Endothelial cell of hepatic sinusoid (primary cell): ENCODE results near the gene ADORA3.

Experiments used
- in situ Hi-C: cut with HindIII; loops from 2 replicates; pipeline ENCODE4 v1.10.0; 2017; ENCODE audit warnings: low sequenced_read_pairs

Gene ADORA3

DNA sequence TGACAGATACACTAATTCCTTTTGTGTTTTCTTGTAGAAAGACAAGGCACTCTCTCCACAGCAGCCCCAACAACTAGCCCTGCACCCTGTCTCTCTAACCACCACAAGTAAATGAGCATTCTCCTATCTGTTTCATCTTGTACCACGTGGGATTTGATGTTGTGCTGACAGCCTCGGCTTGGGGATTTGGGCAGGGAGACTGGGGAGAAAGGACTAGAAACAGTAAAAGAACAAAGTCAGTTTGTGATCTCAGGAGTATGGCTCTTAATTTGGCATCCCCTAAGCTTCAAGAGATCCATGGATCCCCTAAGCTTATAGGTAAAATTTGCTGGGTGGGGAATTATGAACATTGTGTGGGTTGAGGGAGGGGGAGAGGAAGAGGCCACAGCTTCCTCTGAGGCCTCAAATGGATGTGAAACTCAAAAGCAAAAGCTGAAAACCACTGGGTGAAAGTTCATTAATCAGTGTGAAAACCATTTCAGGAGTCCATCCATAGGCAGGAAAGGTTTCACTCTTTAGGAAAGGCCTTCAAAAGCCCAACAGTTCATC is 26.6 kb downstream of the ADORA3 start:
- in situ Hi-C loops: loop anchor here (25.0 kb wide), 1 partner anchor 235 kb away; no protein-coding TSS in a partner anchor

DNA sequence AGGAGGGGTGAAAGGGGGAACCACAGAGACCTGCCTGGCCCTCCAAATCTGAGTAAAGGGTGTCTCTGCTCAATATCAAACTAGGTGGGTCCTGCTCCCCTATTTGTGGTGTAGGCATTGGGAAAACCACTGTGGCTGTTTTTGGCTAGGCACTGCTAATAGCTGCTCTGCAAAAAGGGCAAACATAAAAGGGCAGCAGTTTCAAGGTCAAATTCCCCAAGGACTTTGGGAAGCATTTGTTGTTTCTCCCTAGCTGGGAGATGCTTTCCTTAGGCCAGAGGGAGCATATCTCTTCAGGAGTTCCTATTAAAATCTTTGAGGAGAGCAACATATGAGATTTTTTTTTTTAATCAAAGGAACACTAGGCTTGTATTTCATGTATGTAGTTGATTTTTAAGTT is 27.2 kb downstream of the ADORA3 start:
- in situ Hi-C loops: loop anchor here (25.0 kb wide), 1 partner anchor 236 kb away; no protein-coding TSS in a partner anchor

GRCh38 chr1:111475701-111476100 is 27.7 kb downstream of the ADORA3 start:
- in situ Hi-C loops: loop anchor here (25.0 kb wide), 1 partner anchor 237 kb away; no protein-coding TSS in a partner anchor

GRCh38 chr1:111474521-111474920 is 28.9 kb downstream of the ADORA3 start:
- in situ Hi-C loops: no loop called here

- in situ Hi-C loops: no loop called here
Observed at GRCh38 chr1:111474106-111474505, 29.3 kb downstream of the ADORA3 start.

GRCh38 chr1:111471538-111471937 is 31.9 kb downstream of the ADORA3 start:
- in situ Hi-C loops: no loop called here

- in situ Hi-C loops: no loop called here
Observed at GRCh38 chr1:111471012-111471411, 32.4 kb downstream of the ADORA3 start.

DNA sequence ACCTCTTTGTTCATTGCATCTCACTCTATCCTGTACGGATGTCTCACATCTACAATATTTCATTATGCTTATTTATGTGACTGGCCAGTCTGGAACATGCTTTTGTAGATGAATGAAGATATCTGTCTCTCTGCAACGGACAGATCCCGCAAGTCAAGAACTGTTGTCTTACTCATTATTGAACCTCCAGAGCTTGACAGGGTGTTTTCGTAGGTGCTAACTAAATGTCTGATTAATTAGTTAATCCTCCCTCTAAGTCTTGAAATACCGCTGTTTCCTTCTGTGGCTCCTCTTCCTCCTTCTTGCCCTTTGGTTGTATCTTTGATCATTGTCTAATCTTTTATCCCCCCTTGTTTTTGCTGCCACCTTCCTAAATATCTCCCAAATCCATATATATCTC is 32.8 kb downstream of the ADORA3 start:
- in situ Hi-C loops: no loop called here

- in situ Hi-C loops: no loop called here
Observed at GRCh38 chr1:111469539-111469938, 33.9 kb downstream of the ADORA3 start.

DNA sequence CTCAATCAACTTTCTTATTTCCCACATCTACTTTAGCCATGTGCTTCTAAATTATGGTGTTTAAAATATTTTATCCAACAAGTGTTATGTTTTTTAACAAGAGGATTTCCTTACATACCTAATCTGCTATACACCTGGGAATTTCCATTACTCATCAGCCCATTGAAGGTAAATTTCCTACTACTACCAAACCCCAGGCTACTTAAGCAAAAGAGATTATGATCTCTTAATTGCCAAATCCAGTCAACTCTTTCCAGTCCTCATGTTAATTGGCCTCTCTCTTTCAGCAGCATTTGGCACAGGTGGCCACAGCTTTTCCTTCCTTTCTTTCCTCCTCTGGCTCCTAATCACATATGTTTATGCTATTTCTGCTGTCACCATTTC is 34.7 kb downstream of the ADORA3 start:
- in situ Hi-C loops: no loop called here

- in situ Hi-C loops: no loop called here
Observed at GRCh38 chr1:111467865-111468716, 35.3 kb downstream of the ADORA3 start.

DNA sequence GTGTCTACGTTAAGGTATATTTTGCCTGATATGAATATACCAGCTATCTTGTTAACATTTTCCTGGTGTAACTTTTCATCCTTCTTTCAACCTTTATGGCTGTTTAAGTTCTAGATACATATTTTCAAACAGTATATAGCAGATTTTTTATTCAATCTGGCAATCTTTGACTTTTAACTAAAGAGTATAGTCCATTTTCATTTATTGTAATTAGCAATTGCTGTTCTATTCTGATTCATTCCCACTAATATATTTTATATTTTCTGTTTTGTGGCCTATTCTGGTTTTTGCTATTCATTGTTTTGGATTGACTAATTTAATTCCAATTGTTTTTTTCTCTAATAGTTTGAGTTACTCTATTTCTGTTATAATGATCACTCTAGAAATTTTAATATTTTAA is 37.0 kb downstream of the ADORA3 start:
- in situ Hi-C loops: no loop called here

GRCh38 chr1:111465754-111466153 is 37.7 kb downstream of the ADORA3 start:
- in situ Hi-C loops: no loop called here

DNA sequence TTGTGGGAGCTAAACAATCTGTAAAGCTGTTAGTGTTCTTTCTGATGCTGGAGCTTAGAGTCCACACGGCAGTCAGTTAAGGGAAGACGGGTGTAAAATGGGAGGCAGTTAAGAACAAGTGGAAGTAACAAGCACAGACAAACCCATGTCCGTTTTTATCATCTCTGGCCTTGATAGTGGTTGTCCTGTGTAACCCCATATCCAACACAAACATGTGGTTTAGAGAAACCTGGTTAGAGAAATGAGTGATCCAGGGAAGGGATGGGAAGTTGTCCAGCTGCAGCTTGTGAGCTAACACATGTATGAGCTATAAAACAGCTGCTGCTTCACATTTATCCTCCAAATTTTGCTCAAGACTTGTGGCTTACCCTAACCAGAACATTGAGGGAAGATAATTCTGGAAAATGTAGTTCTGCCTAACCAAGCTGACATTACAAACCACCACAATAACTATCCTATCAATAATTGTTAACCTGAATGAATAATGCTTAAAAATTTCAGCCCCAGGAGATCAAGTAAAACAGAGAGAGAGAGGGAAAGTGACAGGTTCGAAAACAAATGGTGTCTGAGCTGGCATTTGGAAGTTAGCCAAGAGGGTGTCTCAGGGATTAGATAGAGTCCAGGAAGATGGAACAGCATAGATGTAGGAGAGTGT is 40.3 kb downstream of the ADORA3 start:
- in situ Hi-C loops: no loop called here

DNA sequence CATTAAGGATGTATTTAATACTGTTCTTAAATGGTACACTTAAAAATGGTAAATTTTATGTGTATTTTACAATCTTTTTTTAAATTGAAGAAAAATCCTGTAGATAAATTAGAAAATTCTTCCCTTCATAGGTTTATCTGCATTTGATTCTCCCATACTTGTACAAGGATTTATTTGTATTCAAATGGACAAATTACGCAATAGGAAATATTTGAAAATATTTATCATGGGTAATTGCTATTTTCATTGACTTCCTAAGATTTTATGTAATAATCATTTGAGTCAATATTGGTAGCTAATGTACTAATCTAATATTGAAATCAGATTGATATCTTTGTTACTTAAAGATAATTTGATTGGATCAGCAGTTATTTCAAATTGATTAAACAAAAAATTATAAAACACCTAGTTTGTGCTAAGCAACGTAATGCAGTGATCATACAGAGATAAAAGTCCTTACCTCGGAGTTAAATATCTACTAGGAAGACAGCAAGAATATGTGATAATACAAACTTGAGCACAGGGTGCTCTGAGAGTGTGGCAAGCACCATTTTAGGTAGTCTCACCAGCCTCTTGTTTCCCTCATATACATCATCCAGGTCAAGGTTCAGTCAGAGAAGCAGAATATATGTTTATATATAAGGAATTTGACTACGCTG is 40.9 kb downstream of the ADORA3 start:
- in situ Hi-C loops: no loop called here

GRCh38 chr1:111461765-111462164 is 41.7 kb downstream of the ADORA3 start:
- in situ Hi-C loops: no loop called here

- in situ Hi-C loops: no loop called here
Observed at GRCh38 chr1:111455642-111456031, 47.8 kb downstream of the ADORA3 start.

DNA sequence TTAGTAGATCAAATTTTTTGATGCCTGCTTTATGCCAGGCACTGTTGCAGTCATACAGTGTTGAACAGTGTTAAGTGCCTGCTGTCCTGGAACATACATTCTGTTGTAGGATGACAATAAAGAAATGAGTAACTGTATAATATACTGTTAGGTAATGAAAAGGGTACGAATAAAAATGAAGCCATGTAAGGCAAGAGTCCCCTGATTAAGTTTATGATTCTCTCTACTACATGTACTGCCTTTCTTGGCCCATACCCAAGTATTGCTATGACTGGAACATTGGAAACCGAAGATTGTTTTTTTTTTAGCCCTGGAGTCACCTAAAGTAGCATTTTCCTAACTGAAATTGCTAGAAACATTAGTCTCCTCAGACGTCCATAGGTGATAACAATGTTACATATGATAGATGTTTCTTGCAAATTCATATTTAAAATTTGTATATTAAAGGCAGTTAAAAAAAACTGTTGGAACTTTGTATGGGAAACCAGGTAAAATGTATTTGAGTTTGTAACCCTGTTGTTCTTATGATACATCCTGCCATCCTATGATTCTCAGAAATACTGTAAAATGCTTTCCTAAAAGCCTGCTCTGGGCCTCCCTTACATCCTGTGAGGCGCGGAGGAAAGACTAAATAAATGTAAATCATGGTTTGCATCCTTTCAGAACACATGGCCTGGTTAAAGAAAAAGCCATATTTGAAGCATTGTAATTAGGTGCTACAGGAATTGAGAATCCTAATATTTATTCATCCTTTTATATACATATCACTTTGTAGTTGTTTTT is 48.4 kb downstream of the ADORA3 start:
- in situ Hi-C loops: no loop called here

DNA sequence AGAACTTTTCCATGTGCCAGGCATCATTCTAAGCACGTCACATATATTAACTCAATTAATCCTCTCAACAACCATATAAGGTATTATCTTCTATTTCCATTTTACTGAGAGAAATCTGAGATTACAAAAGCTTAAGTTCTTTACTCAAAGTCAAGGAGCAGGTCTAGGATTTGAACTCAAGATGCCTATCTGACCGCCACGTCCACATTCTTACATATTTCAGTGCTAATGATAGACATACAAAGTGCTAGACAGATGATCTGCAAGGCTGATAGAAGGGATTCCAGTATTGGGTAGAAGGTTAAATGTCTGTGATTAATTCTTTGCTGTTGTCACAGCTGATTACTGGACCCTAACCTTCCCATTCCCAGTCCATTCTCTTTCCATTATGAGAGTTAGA is 49.7 kb downstream of the ADORA3 start:
- in situ Hi-C loops: no loop called here

DNA sequence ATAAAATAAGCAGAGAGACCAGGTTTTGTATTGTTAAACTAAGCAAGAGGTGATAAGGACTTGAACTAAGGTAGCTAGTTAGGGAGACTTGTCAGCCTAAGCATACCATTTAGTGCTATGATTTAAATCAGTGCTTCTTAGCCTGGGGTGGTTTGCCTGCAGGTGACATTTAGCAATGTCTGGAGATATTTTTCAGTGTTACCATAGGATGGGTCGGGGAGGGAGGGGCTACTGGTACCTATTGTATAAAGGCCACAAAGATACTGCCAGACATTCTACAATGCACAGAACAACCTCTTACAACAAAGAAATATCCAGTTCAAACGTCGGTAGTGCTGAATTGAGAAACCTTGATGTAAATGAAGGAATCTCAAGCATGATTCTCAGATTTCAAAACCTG is 50.9 kb downstream of the ADORA3 start:
- in situ Hi-C loops: no loop called here

DNA sequence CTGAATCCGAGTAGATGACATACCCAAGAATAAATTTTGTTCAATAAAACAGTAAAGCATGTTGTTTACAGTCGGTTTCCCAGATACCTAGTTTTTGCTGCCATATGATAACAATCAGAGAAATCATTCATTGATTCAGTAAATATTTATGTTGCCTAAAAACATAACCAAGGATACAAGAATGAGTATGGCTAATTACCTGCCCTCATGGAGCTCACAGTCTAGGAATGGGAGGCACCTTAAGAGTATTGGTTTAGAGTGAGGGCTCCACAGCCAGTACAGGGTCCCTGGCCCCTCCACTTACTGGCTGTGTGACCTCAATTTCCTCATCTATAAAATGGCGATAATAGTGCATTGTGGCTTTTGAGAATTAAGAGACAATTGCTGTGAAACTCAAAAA is 53.2 kb downstream of the ADORA3 start:
- in situ Hi-C loops: no loop called here
